GM18858 (cell line): ENCODE measurements around the gene SEMA3E.
A peak's percentile ranks its signal among the peaks of the same experiment; 100 is the strongest.
"Not testable (repeated sequence)": the region's sequence is repeated elsewhere in the genome, so short reads cannot be mapped to it uniquely, and the experiment has no call there.

ENCODE experiments used
- ATAC-seq: cut with Tn5 transposase; IDR thresholded peaks from one replicate; pipeline ENCODE4 v1.9.1; 2021; ENCODE audit not compliant: unreplicated experiment

Gene SEMA3E

GRCh38 chr7:83562289-83562688 is 86.7 kb downstream of the SEMA3E start:
- ATAC-seq = no peak

GRCh38 chr7:83559887-83560286 is 89.1 kb downstream of the SEMA3E start:
- peak; percentile 50 for ATAC-seq

- ATAC-seq = not testable (repeated sequence)
These were observed 96.4 kb downstream of the SEMA3E start for GRCh38 chr7:83552556-83552955.

GRCh38 chr7:83550100-83550499 is 98.8 kb downstream of the SEMA3E start:
- ATAC-seq = no peak

GRCh38 chr7:83548250-83548649 is 100.7 kb downstream of the SEMA3E start:
- ATAC-seq = no peak

- ATAC-seq = peak; percentile 97
These were observed 101.4 kb downstream of the SEMA3E start for GRCh38 chr7:83547526-83547925.

GRCh38 chr7:83546586-83546985 is 102.4 kb downstream of the SEMA3E start:
- no peak for ATAC-seq

GRCh38 chr7:83541187-83541960 is 107.6 kb downstream of the SEMA3E start:
- ATAC-seq = no peak

- no peak for ATAC-seq
These were observed 114.5 kb downstream of the SEMA3E start for GRCh38 chr7:83534488-83534887.

- no peak for ATAC-seq
These were observed 116.7 kb downstream of the SEMA3E start for GRCh38 chr7:83532219-83532618.

GRCh38 chr7:83531766-83532165 is 117.2 kb downstream of the SEMA3E start:
- no peak for ATAC-seq

GRCh38 chr7:83528925-83529423 is 120.0 kb downstream of the SEMA3E start:
- ATAC-seq = no peak

- ATAC-seq = no peak
These were observed 124.5 kb downstream of the SEMA3E start for GRCh38 chr7:83524277-83525075.

GRCh38 chr7:83520726-83521125 is 128.2 kb downstream of the SEMA3E start:
- no peak for ATAC-seq

- ATAC-seq = no peak
These were observed 129.7 kb downstream of the SEMA3E start for GRCh38 chr7:83519240-83519639.

GRCh38 chr7:83517035-83517700 is 131.8 kb downstream of the SEMA3E start:
- no peak for ATAC-seq

GRCh38 chr7:83514977-83515376 is 134.0 kb downstream of the SEMA3E start:
- ATAC-seq = no peak

- peak; percentile 44 for ATAC-seq
These were observed 139.5 kb downstream of the SEMA3E start for GRCh38 chr7:83509255-83510021.

- no peak for ATAC-seq
These were observed 144.6 kb downstream of the SEMA3E start for GRCh38 chr7:83504330-83504729.

GRCh38 chr7:83502636-83503035 is 146.3 kb downstream of the SEMA3E start:
- no peak for ATAC-seq

- ATAC-seq = no peak
These were observed 154.3 kb downstream of the SEMA3E start for GRCh38 chr7:83494683-83495082.
